GM12801 (cell line): ENCODE data around the gene AXL.

Source experiments
- CTCF ChIP-seq: IDR thresholded peaks from one replicate; pipeline ENCODE4 v1.5.1; 2011; ENCODE audit warnings: control low read depth; ENCODE audit not compliant: insufficient read length; ENCODE audit errors: extremely low read depth

Gene AXL

GRCh38 chr19:41218615-41219507 is at the start of gene AXL:
Gene AXL, plus strand, starts transcription at chr19:41219223. Its CDS starts 170 bp downstream, at chr19:41219393.
- no peak for TF ChIP-seq CTCF

GRCh38 chr19:41172297-41173164 is 46.5 kb upstream of the AXL start:
- no peak for TF ChIP-seq CTCF

- TF ChIP-seq CTCF = no peak
These were observed 44.6 kb upstream of the AXL start for GRCh38 chr19:41174297-41174928.

- TF ChIP-seq CTCF = no peak
These were observed 42.9 kb upstream of the AXL start for GRCh38 chr19:41175801-41176777.

GRCh38 chr19:41186971-41187883 is 31.8 kb upstream of the AXL start:
- no peak for TF ChIP-seq CTCF

- no peak for TF ChIP-seq CTCF
These were observed 31.1 kb upstream of the AXL start for GRCh38 chr19:41187884-41188279.
